Vagina (tissue), 2 donors: Measurements from ENCODE around the gene ZNF783.

ENCODE experiments used
- CTCF ChIP-seq, 3 experiments: fragments of 450-650 bp in 2 of 3; fragments of 200-600 bp in 1 of 3; sonication (generic) in 1 of 3; IDR thresholded peaks; one replicate each; pipeline ENCODE4 v1.5.1; 2017 to 2019; ENCODE audit warnings: antibody characterized with exemption in 3 of 3, mild to moderate bottlenecking in 2 of 3, moderate library complexity in 2 of 3
- POLR2A ChIP-seq, 2 donors: fragments of 450-650 bp; IDR thresholded peaks; one replicate each; pipeline ENCODE4 v1.6.1; 2017; ENCODE audit warnings: antibody characterized with exemption in 2 of 2, mild to moderate bottlenecking in 2 of 2, moderate library complexity in 2 of 2
- POLR2AphosphoS5 ChIP-seq, 2 donors: sonication (generic); formaldehyde crosslinking; IDR thresholded peaks; one replicate each; pipeline ENCODE4 v1.9.0; 2017; ENCODE audit warnings: antibody characterized with exemption in 2 of 2, mild to moderate bottlenecking in 2 of 2, low read depth in 1 of 2; ENCODE audit not compliant: insufficient read depth in 1 of 2

GRCh38 chr7:149255174-149255573, 6.8 kb upstream of the ZNF783 start:
- no peak for TF ChIP-seq CTCF (IDR thresholded peaks at IDR 0.05)
- no peak for TF ChIP-seq POLR2AphosphoS5 (IDR thresholded peaks at IDR 0.05; ENCODE audit: insufficient read depth in 1 of 2, low read depth in 1 of 2)
- no peak for TF ChIP-seq POLR2A (IDR thresholded peaks at IDR 0.05)
